ENCODE data around the gene CHGA. TPM values are rescaled to one million over a fixed set of nuclear protein-coding genes. Genes with fewer than 3 reads are reported as not detected.

Gene CHGA
- total and polyA plus RNA-seq, 12 donors, result 0.14 TPM; not detected in 11

DNA sequence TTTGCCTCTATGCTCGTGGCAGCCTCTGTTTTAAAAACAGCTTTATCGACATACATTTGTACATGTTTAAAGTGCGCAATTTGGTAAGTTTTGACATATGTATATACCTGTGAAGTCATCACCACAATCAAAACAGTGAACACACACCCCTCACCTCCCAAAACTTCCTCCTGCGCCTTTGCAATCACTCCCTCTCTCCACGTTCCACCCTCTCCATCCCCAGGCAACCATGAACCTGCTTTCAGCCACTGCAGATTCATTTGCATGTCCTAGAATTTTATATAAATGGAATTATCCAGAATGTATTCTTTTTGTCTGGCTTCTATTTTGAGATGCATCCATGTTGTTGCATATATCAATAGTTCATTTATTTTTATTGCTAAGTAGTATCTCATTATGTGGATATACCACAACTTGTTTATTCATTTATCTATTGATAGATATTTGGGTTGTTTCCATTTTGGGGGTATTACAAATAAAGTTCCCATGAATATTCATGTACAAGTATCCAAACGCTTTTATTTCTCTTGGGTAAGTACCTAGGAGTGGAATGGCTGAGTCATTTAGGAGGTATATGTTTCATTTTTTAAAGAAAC lies 15.5 kb upstream of the CHGA start:
- no peak for DNase-seq
- Histone ChIP-seq H3K4me1 (peaks cover 0 to 12% (median 0%) of the 10 kb centered on the region in 9 donors), H3K27me3 (peaks cover 0 to 48% (median 16%) of the 10 kb centered on the region in 7 donors), H3K27ac (no peak overlapping the region), H3K4me3 (no peak overlapping the region), H3K9me3 (no peaks in the 10 kb centered on the region), H3K36me3 (no peaks in the 10 kb centered on the region)
- 73 to 75% methylated on average over 6 of the region's 6 CpGs for WGBS, 2 donors
- ATAC-seq, result no peak
- intact Hi-C loops (cut with DNase I), result no loop called here
- TF ChIP-seq, protein P1, sequence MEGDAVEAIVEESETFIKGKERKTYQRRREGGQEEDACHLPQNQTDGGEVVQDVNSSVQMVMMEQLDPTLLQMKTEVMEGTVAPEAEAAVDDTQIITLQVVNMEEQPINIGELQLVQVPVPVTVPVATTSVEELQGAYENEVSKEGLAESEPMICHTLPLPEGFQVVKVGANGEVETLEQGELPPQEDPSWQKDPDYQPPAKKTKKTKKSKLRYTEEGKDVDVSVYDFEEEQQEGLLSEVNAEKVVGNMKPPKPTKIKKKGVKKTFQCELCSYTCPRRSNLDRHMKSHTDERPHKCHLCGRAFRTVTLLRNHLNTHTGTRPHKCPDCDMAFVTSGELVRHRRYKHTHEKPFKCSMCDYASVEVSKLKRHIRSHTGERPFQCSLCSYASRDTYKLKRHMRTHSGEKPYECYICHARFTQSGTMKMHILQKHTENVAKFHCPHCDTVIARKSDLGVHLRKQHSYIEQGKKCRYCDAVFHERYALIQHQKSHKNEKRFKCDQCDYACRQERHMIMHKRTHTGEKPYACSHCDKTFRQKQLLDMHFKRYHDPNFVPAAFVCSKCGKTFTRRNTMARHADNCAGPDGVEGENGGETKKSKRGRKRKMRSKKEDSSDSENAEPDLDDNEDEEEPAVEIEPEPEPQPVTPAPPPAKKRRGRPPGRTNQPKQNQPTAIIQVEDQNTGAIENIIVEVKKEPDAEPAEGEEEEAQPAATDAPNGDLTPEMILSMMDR (IDR thresholded peaks at IDR 0.05), result no peak

DNA sequence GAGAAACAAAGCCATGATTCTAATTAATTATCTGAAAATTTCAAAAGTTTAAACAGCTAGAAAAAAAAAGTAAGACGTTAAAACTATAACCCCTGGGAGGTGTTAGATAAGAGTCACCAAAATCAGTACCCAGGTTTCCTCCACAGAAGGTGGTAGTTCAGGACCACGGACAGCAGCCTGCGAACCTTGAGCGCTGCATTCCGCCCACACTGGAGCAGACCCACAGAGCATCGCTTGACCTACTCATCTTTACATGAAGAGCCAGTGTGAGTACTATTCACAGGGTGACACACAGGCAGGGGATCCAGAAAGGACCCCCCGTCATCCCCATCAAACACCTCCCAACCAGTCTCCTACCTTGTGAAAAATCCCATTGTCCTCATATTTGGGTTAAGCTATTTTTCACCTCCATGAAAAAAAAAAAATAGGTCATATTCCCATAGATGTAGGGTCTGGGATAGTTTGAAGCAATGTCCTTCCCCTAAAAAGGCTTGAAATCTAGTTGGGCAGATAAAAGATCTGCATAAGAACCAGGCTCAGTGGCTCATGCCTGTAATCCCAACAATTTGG lies 8.8 kb upstream of the CHGA start:
- ATAC-seq, result peak in 2 of 8 donors; percentile 31 to 48
- WGBS, 2 donors, result 6% methylated on average over 7 of the region's 7 CpGs
- TF ChIP-seq, protein P1 (IDR thresholded peaks at IDR 0.05), result no peak

DNA sequence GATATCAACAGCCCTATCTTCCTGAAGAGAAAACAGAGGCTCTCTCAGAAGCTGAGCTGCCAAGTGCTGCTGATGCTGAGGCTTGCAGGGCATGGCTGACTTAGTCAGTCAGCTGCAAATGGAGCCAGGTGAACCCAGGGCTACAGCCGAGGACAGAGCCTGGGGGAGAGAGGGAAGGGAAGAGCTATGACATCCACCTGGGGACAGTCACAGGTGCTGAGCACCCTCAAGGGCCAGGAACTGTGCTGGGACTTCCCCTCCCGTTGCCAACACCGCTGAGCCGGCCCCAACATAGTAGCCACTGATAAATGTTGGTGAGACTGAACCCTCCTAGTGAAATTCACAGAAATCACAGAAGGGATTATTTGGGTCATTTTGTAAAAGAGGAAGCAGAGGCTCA lies 6.7 kb upstream of the CHGA start:
- H3K36me3 ChIP-seq, result no peaks in the 10 kb centered on the region
- ATAC-seq, result no peak
- no peak overlapping the region for H3K27ac ChIP-seq
- no peak overlapping the region for H3K4me3 ChIP-seq
- peaks cover 0 to 52% (median 22%) of the 10 kb centered on the region in 7 donors for H3K27me3 ChIP-seq
- 79 to 80% methylated on average over 4 of the region's 4 CpGs for WGBS, 2 donors
- intact Hi-C loops (cut with DNase I), result no loop called here
- no peaks in the 10 kb centered on the region for H3K4me1 ChIP-seq
- TF ChIP-seq, protein P1 (IDR thresholded peaks at IDR 0.05), result no peak
- H3K9me3 ChIP-seq, result no peaks in the 10 kb centered on the region
- DNase-seq, result no peak

More for the DNA sequence above, 8.8 kb upstream of the CHGA start:
- peaks cover 0 to 41% (median 19%) of the 10 kb centered on the region in 7 donors for H3K27me3 ChIP-seq
- no peaks in the 10 kb centered on the region for H3K9me3 ChIP-seq
- intact Hi-C loops (cut with DNase I), result no loop called here
- H3K36me3 ChIP-seq, result no peaks in the 10 kb centered on the region
- peak; percentile 18 to 28 for DNase-seq
- H3K27ac ChIP-seq, result no peak overlapping the region
- no peak overlapping the region for H3K4me3 ChIP-seq
- H3K4me1 ChIP-seq, result no peaks in the 10 kb centered on the region

DNA sequence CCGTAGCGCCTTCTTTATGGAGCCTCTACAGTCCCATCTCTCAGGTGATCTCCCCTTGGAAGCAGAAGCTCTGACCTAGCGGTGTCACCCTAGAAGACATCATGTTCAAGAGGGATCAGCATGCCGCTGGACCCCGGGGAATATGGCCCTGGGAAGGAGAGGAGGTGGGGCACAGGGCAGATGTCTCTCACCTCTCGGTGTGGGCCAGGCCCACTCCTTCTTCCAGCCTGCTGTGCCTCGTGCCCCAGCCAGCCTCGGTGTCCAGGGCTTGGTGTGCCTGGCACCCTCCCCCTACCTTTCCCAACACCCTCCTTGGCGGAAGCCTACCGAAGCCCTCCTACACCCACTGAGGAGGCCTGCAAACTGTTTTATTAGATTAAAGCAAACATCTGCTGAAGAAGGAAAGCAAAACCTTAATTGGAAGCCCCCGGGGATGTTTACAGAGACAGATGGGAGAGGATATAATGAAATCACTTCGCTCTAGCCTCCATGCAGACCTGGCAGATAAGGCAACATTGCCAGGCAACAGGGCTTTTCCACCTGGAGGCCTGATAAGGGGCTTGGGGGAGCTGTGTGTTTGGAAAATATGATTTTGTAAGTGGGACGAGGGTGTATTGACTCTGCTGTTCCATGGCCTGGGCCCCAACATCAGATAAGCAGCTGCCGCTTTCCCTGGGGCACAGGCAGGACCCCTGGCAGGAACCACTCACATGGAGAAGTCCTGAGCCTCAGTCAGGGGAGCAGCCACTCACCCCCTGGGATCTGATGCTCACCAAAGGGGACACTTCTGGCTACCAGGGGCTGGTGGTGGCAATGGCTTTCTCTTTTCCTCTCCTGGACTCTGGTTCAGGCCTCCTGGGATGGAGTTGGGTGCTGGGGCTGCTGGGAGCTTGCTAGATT lies 5.7 kb upstream of the CHGA start:
- TF ChIP-seq, protein P1 (IDR thresholded peaks at IDR 0.05), result no peak
- H3K27me3 ChIP-seq, result peaks cover 0 to 62% (median 30%) of the 10 kb centered on the region in 7 donors
- 56 to 62% methylated on average over 14 of the region's 14 CpGs for WGBS, 2 donors

More for the DNA sequence above, 5.7 kb upstream of the CHGA start:
- Histone ChIP-seq H3K4me1 (no peaks in the 10 kb centered on the region), H3K9me3 (no peaks in the 10 kb centered on the region), H3K4me3 (no peak overlapping the region), H3K27ac (no peak overlapping the region), H3K36me3 (no peaks in the 10 kb centered on the region)
- DNase-seq (no peak), ATAC-seq (no peak)
- intact Hi-C loops (cut with DNase I), result no loop called here

Measured in heart right ventricle (tissue), 16 donors.